ENCODE data around the gene PDE11A. TPM values are rescaled to one million over a fixed set of nuclear protein-coding genes. Genes with fewer than 3 reads are reported as not detected.

Gene PDE11A
- polyA plus RNA-seq, 2 of the 4 experiments (the other 2 are of a cell fraction): 3.6 to 5.6 TPM

DNA sequence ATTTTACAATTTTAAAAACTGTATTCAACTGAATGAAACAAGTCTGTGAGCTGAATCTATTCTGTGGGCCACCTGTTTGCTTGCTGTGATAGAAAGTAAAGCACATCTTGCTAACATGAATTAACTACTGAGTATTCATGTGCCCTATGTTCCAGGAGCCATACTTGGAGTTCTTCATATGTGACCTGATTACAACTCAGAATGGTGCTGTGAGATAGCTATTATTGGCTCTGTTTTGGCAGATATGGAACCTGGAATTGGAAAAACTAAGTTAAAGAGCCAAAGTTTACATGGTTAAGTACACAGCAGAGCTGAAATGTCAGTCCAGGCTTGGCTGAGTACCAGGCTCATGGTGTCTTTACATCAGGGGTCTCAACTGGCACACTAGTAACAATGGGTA lies 426.3 kb downstream of the PDE11A start:
- ATAC-seq (no peak), FAIRE-seq (no peak), DNase-seq (ENCODE audit: low read depth in 1 of 2, low spot score in 1 of 2) (no peak)
- POLR2A ChIA-PET: no interaction called here
- no peak overlapping the region for H3K4me3 ChIP-seq
- CTCF ChIA-PET: no interaction called here
- H3K4me1 ChIP-seq: no peaks in the 10 kb centered on the region
- no peak overlapping the region for H3K4me2 ChIP-seq
- no peak for TF ChIP-seq EHMT2 (IDR thresholded peaks at IDR 0.05; ENCODE audit: low read depth)
- no peak for TF ChIP-seq KDM1A (IDR thresholded peaks at IDR 0.05; ENCODE audit: low read depth)
- TF ChIP-seq TFCP2L1 (CRISPR knock-in tag; IDR thresholded peaks at IDR 0.05): no peak
- TF ChIP-seq CHD2 (IDR thresholded peaks at IDR 0.05; ENCODE audit: low read length, partially characterized antibody): no peak
- no peak for TF ChIP-seq ZSCAN20 (CRISPR knock-in tag; IDR thresholded peaks at IDR 0.05)
- no peak for TF ChIP-seq MAFK (IDR thresholded peaks at IDR 0.05; ENCODE audit: partially characterized antibody)
- no peak for TF ChIP-seq PHF8 (IDR thresholded peaks at IDR 0.05; ENCODE audit: borderline replicate concordance, low read depth)
- TF ChIP-seq GATA3 (IDR thresholded peaks at IDR 0.05; ENCODE audit: borderline replicate concordance): no peak
- TF ChIP-seq RNF2 (IDR thresholded peaks at IDR 0.05; ENCODE audit: borderline replicate concordance, low read depth): no peak
- no peak for TF ChIP-seq JUN (IDR thresholded peaks at IDR 0.05)
- no peak for TF ChIP-seq ZC3H11A (IDR thresholded peaks at IDR 0.05)
- TF ChIP-seq HOXB5 (CRISPR knock-in tag; IDR thresholded peaks at IDR 0.05): no peak
- TF ChIP-seq ESRRA (IDR thresholded peaks at IDR 0.05; ENCODE audit: borderline replicate concordance, low read length): no peak
- no peak for TF ChIP-seq SMC3 (IDR thresholded peaks at IDR 0.05)
- TF ChIP-seq CBX8 (IDR thresholded peaks at IDR 0.05): no peak
- TF ChIP-seq, protein P1, sequence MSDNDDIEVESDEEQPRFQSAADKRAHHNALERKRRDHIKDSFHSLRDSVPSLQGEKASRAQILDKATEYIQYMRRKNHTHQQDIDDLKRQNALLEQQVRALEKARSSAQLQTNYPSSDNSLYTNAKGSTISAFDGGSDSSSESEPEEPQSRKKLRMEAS (IDR thresholded peaks at IDR 0.05): no peak
- no peak for TF ChIP-seq RAD21 (conservative IDR thresholded peaks at IDR 0.05 in 1 of 2, IDR thresholded peaks at IDR 0.05 in 1 of 2)
- TF ChIP-seq FOXS1 (CRISPR knock-in tag; IDR thresholded peaks at IDR 0.05): no peak
- H3K27ac ChIP-seq: no peak overlapping the region
- no peaks in the 10 kb centered on the region; the same call in 2 of the 3 replicates for H3K9me3 ChIP-seq

DNA sequence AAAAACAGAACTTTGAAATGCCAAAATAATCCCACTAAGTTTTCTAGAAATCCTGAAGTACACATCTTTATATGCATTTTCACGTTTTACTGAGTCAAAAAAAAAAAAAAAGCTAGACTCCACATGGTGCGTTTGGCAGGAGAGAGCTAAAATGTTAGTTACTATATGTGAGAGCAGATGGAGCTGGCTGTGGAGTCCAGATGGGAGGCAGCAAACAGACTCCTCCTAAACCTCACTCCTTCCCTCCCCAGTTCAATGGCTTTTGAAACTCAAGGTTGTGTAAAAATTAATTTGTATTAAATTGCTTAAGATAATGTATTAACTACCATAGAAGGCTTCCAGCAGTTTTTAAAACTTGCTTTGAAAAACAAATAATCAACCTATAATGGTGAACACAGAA lies 431.2 kb downstream of the PDE11A start:
- H3K4me1 ChIP-seq: no peaks in the 10 kb centered on the region
- H3K4me2 ChIP-seq: no peak overlapping the region
- no peak for FAIRE-seq
- TF ChIP-seq RCOR1 (IDR thresholded peaks at IDR 0.05; ENCODE audit: low read depth, low read length) (no peak), FOXS1 (CRISPR knock-in tag; IDR thresholded peaks at IDR 0.05) (no peak)
- H3K27ac ChIP-seq: no peak overlapping the region
- ChIA-PET POLR2A (no interaction called here), CTCF (no interaction called here)
- H3K4me3 ChIP-seq: no peak overlapping the region
- no peak for DNase-seq (ENCODE audit: low read depth in 1 of 2, low spot score in 1 of 2)
- 41% methylated on average over 2 of the region's 2 CpGs for WGBS (ENCODE audit: missing lambda C conversion rate)
- no peak for ATAC-seq
- no peaks in the 10 kb centered on the region; the same call in 2 of the 3 replicates for H3K9me3 ChIP-seq

DNA sequence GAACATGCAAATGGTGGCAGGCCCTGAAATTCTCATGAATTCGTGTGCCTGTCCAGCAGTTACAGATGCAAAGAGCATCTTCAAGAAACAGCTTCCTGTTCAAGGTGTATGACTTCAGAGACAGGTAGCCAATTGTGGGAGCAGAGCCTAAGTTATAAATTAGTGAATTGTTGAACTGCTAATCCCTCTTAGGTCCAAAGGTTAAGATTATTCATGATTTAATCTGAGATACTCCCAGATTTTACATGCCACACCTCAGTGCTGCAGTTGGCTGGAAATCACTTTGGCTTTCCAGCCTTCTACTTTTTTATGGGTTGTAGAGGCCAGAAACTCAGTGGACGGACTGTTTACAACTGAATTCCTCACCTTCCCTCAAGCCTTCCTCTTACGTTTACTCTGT lies 432.2 kb downstream of the PDE11A start:
- Histone ChIP-seq H3K4me3 (no peak overlapping the region), H3K9me3 (no peaks in the 10 kb centered on the region; the same call in 2 of the 3 replicates), H3K4me2 (no peak overlapping the region), H3K27ac (no peak overlapping the region), H3K4me1 (no peaks in the 10 kb centered on the region)
- no peak for TF ChIP-seq BHLHE40 (IDR thresholded peaks at IDR 0.05; ENCODE audit: low read depth, low read length)
- no peak for TF ChIP-seq PHF8 (IDR thresholded peaks at IDR 0.05; ENCODE audit: borderline replicate concordance, low read depth)
- TF ChIP-seq HDAC2 (IDR thresholded peaks at IDR 0.05): no peak
- TF ChIP-seq ZC3H11A (IDR thresholded peaks at IDR 0.05): no peak
- no peak for TF ChIP-seq EHMT2 (IDR thresholded peaks at IDR 0.05; ENCODE audit: low read depth)
- FAIRE-seq (no peak), ATAC-seq (no peak), DNase-seq (ENCODE audit: low read depth in 1 of 2, low spot score in 1 of 2) (no peak)
- CTCF ChIA-PET: no interaction called here
- POLR2A ChIA-PET: no interaction called here
- 47% methylated on average over 3 of the region's 3 CpGs for WGBS (ENCODE audit: missing lambda C conversion rate)

DNA sequence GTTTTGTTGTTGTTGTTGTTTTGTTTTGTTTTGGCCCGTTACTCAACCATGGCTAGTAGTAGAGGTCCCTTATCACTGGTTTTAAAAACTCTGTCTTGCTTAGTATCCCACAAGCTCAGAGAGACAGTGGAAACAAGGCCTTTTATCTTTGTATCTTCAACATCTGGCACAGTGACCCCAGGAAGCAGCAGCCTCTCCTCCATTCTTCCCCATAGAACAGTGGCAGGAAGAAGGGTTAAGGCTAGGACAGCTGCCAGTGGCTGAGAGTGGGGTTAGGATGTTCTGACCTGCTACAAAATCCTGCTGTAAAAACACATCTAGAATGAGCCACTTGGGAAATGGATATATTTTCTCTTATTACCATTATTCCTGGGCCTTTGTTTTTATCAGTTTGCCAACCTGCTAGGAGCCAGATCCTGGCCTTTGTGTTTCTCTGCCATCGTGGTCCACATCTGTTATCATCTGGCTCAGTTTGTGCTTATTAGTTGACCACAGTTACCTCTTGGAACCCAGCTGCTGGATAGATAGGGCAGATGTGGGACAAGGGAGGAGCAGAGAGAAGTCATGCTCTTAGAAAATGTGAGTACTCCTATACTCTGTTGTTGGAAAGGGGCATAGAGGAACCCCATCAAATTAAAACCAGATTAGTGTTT lies 433.2 kb downstream of the PDE11A start:
- Histone ChIP-seq H3K4me2 (no peak overlapping the region), H3K4me3 (no peak overlapping the region), H3K27ac (no peak overlapping the region), H3K4me1 (no peaks in the 10 kb centered on the region), H3K9me3 (no peaks in the 10 kb centered on the region; the same call in 2 of the 3 replicates)
- DNase-seq (ENCODE audit: low read depth in 1 of 2, low spot score in 1 of 2) (no peak), ATAC-seq (no peak), FAIRE-seq (no peak)
- ChIA-PET POLR2A (no interaction called here), CTCF (interaction anchor here (1.3 to 1.6 kb wide), 2 partner anchors 8 to 16 kb away, joined by 3 to 4 read pairs; no protein-coding TSS in a partner anchor)
- 45% methylated on average over 2 of the region's 2 CpGs for WGBS (ENCODE audit: missing lambda C conversion rate)
- TF ChIP-seq PHF8 (IDR thresholded peaks at IDR 0.05; ENCODE audit: borderline replicate concordance, low read depth) (no peak), ZSCAN20 (CRISPR knock-in tag; IDR thresholded peaks at IDR 0.05) (no peak), RAD21 (conservative IDR thresholded peaks at IDR 0.05 in 1 of 2, IDR thresholded peaks at IDR 0.05 in 1 of 2) (no peak), CHD4 (IDR thresholded peaks at IDR 0.05; ENCODE audit: borderline replicate concordance) (no peak), FOSL2 (IDR thresholded peaks at IDR 0.05) (no peak), FOSL2 (CRISPR knock-in tag; IDR thresholded peaks at IDR 0.05) (no peak), RFX5 (IDR thresholded peaks at IDR 0.05) (no peak), FOSB (CRISPR knock-in tag; IDR thresholded peaks at IDR 0.05) (no peak), NR3C1 (IDR thresholded peaks at IDR 0.05) (no peak), HOXA7 (CRISPR knock-in tag; IDR thresholded peaks at IDR 0.05) (no peak)
- TF ChIP-seq, protein P2, sequence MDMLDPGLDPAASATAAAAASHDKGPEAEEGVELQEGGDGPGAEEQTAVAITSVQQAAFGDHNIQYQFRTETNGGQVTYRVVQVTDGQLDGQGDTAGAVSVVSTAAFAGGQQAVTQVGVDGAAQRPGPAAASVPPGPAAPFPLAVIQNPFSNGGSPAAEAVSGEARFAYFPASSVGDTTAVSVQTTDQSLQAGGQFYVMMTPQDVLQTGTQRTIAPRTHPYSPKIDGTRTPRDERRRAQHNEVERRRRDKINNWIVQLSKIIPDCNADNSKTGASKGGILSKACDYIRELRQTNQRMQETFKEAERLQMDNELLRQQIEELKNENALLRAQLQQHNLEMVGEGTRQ (IDR thresholded peaks at IDR 0.05): no peak
- TF ChIP-seq, protein P3, sequence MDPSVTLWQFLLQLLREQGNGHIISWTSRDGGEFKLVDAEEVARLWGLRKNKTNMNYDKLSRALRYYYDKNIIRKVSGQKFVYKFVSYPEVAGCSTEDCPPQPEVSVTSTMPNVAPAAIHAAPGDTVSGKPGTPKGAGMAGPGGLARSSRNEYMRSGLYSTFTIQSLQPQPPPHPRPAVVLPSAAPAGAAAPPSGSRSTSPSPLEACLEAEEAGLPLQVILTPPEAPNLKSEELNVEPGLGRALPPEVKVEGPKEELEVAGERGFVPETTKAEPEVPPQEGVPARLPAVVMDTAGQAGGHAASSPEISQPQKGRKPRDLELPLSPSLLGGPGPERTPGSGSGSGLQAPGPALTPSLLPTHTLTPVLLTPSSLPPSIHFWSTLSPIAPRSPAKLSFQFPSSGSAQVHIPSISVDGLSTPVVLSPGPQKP (IDR thresholded peaks at IDR 0.05; ENCODE audit: low read depth, low read length): no peak
- TF ChIP-seq, protein P4, sequence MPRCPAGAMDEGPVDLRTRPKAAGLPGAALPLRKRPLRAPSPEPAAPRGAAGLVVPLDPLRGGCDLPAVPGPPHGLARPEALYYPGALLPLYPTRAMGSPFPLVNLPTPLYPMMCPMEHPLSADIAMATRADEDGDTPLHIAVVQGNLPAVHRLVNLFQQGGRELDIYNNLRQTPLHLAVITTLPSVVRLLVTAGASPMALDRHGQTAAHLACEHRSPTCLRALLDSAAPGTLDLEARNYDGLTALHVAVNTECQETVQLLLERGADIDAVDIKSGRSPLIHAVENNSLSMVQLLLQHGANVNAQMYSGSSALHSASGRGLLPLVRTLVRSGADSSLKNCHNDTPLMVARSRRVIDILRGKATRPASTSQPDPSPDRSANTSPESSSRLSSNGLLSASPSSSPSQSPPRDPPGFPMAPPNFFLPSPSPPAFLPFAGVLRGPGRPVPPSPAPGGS (IDR thresholded peaks at IDR 0.05): no peak

All from A549 (cell line).